ENCODE measurements around the gene ACKR4. TPM values are rescaled to one million over a fixed set of nuclear protein-coding genes. Genes with fewer than 3 reads are reported as not detected.

Gene ACKR4
- 157 and 395 TPM in 2 replicates for total RNA-seq

GRCh38 chr3:132596816-132597433 is at the start of gene ACKR4:
Gene ACKR4, plus strand, starts transcription at chr3:132597270. Its CDS starts 3,128 bp downstream, at chr3:132600398.

Other genes with a start within 250 kb of the ACKR4 start
- 78.5 and 99.1 TPM in 2 replicates for gene DNAJC13, start 179.8 kb upstream of the ACKR4 start, total RNA-seq
- 69.9 and 100 TPM in 2 replicates for gene ACAD11, start 62.5 kb downstream of the ACKR4 start, total RNA-seq
- 74.9 and 78.9 TPM in 2 replicates for gene UBA5, start 63.1 kb downstream of the ACKR4 start, total RNA-seq
- gene NPHP3, start 125.1 kb downstream of the ACKR4 start, total RNA-seq: 20.7 and 28.5 TPM in 2 replicates

All from aortic smooth muscle cell (primary cell).